ENCODE data around the gene DHCR7. TPM values are rescaled to one million over a fixed set of nuclear protein-coding genes. Genes with fewer than 3 reads are reported as not detected.

Gene DHCR7
- total RNA-seq, 1 donor from 2014 or later, result 32.3 TPM

GRCh38 chr11:71490044-71490730, 42.0 kb upstream of the DHCR7 start:
- no peak for DNase-seq (ENCODE audit: low read depth)
- H3K4me3 ChIP-seq (ENCODE audit: low read depth, low read length), result no peak overlapping the region
- no peak for TF ChIP-seq CTCF (conservative IDR thresholded peaks at IDR 0.05; ENCODE audit: low read depth, low read length)

- TF ChIP-seq CTCF (conservative IDR thresholded peaks at IDR 0.05; ENCODE audit: low read depth, low read length), result no peak
- DNase-seq (ENCODE audit: low read depth), result no peak
- no peak overlapping the region for H3K4me3 ChIP-seq (ENCODE audit: low read depth, low read length)
These were observed 41.3 kb upstream of the DHCR7 start for GRCh38 chr11:71489311-71490043.

GRCh38 chr11:71488681-71489270, 40.6 kb upstream of the DHCR7 start:
- H3K4me3 ChIP-seq (ENCODE audit: low read depth, low read length), result no peak overlapping the region
- no peak for TF ChIP-seq CTCF (conservative IDR thresholded peaks at IDR 0.05; ENCODE audit: low read depth, low read length)
- no peak for DNase-seq (ENCODE audit: low read depth)

- DNase-seq (ENCODE audit: low read depth), result no peak
- H3K4me3 ChIP-seq (ENCODE audit: low read depth, low read length), result no peak overlapping the region
- TF ChIP-seq CTCF (conservative IDR thresholded peaks at IDR 0.05; ENCODE audit: low read depth, low read length), result no peak
These were observed 38.1 kb upstream of the DHCR7 start for GRCh38 chr11:71486320-71486719.

GRCh38 chr11:71485466-71485865, 37.3 kb upstream of the DHCR7 start:
- DNase-seq (ENCODE audit: low read depth), result no peak
- no peak for TF ChIP-seq CTCF (conservative IDR thresholded peaks at IDR 0.05; ENCODE audit: low read depth, low read length)

GRCh38 chr11:71485063-71485399, 36.8 kb upstream of the DHCR7 start:
- H3K4me3 ChIP-seq (ENCODE audit: low read depth, low read length), result no peak overlapping the region
- no peak for TF ChIP-seq CTCF (conservative IDR thresholded peaks at IDR 0.05; ENCODE audit: low read depth, low read length)
- no peak for DNase-seq (ENCODE audit: low read depth)

More at GRCh38 chr11:71485466-71485865, 37.3 kb upstream of the DHCR7 start:
- H3K4me3 ChIP-seq (ENCODE audit: low read depth, low read length), result no peak overlapping the region
